Endometrial microvascular endothelial cells (primary cell): ENCODE measurements around the gene NSF. TPM values are rescaled to one million over a fixed set of nuclear protein-coding genes. Genes with fewer than 3 reads are reported as not detected.

Experiments used
- in situ Hi-C: cut with HindIII; loops from 2 replicates; pipeline ENCODE4 v1.10.0; 2017; ENCODE audit warnings: low sequenced_read_pairs, low pct_unique_long_range_greater_than_20kb; ENCODE audit errors: inconsistent ontology term
- total RNA-seq: library from RNA; depleted of rRNA; stranded (reverse); fragments of >200 nt; gene quantifications from one replicate; pipeline ENCODE4 v1.2.3, GENCODE V29; 2015; ENCODE audit errors: inconsistent ontology term

Gene NSF
- total RNA-seq, 1 donor from 2014 or later: 38.0 TPM

GRCh38 chr17:46769531-46770438, 179.3 kb downstream of the NSF start:
- in situ Hi-C loops: no loop called here

GRCh38 chr17:46770439-46770817, 180.0 kb downstream of the NSF start:
- in situ Hi-C loops: no loop called here

DNA sequence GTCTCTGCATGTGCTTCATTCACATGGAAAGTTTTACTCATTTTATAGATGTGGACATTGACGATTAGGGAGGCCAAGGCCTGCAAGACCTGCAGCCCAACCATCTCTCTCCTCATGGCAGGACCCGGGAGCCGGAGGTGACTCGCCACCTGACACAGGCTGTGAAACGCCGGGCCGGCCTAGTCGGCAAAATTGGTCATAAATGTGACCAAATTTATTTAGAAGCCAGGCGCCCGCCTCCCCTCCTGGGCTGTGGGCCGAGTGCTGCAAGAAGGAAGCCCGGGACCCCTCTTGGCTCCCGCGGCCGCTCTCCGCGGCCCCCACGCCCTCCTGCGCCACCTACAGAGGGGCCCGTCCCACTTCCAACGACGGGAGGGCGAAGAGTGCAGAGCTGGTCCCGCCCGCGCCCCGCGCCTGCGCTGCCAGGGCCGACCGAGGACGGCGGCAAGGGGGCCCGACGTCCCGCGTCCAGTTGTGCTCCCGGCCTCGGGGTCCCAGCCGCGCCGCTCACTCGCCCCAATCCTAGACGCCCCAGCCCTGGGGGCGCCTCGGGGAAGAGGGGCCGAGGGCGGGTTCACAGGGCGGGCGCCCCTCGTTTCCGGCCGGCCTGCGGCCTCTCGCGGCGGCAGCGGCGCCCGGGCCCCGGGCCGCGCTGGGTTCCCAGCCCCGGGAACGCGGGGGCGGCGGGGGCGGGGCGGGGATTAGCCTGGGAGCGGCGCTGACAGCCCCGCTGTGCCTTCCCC, 180.5 kb downstream of the NSF start:
- in situ Hi-C loops: no loop called here

DNA sequence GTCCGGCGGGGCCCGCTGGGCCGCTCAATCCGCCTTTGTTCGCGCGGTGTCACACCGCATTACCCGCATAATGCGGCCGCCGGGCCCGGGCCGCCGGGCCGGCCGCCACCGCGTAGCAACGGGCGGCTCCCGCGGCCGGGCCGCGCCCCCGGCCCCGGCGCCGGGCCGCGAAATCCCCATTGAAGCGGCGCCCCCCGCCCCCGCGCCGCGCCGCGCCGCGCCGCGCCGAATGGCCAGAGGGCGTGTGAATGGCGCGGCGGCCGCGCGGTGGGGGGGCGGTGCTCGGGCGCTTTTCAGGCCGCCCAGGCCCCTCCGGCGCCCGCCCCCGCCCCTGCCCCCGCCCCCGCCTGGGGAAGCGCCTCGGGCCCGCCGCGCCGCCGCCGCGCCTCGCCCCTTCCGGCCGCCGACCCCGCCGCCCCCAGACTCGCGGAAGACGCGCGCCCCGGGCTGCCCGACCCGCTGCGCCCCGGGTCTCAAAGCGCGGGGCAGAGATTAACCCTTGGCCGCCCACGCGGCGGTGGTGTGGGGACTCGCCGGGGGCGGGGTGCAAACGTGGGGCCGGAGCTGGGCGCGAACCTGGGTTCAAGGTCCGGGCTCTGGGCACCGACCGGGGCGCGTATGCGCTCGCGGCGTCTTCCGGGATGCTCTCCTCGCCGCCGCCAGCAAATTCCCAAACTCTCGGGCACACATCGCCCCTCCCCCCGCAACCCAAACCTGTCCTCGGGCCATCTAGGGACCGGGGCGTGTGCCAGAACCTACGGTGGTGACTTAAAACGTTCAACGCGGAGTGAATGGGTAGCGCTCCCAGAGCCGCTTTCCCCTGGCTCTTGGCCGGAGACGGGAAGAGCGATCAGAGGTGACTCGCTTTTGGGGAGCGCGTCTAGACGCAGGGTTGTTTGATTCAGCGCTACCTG, 181.3 kb downstream of the NSF start:
- in situ Hi-C loops: no loop called here

DNA sequence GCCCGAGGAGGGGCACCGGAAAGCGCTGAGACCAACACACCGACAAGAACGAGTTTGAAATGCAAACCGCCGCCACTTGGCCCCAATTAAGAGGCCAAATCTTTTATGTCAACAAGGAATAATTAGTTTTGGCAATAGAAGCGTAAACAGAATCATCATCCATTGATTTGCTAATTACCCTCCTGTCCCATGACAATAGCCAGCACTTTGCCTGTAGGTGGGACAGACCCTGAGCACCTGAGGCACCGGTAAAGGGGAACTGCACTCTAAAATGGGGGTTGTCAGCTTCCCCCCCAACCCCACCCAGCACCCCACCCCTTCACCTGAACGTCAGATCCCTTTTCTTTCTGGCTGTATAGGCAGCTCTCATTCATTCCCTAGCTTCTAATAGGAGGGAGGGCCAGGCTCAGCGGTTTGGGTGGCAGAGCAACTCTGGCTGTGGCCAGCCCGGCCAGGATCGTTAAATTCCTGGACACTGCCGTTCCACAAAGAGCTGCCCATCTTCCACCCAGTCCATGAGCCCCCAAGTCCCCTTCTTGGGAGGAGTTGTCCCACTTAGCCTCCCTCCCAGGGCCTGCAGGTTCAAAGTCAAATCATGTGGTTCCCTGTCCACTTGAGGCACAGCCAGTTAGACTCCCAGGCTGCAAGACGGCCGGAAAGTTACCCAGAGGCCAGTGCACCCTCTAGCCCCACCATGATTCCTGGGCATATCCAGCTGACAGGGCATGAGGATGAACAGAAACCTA, 182.2 kb downstream of the NSF start:
- in situ Hi-C loops: no loop called here

DNA sequence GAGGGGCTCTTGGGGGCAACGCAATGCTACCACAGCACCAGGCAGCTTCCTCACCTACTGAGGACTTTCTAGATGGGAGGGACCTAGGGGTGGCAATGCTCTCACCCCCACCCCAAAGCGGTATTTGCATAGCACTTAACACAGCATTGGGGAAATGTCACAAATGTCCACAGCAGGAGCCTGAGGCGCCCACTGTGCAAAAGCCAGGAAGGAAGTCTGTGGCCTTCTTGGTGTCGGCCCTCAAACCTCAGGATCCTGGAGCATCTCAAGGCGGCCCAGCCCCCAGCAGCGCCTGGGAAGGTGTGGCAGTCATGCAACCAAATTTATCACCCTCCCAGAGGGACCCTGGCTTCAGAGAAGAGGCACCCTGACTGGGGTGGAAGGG, 182.7 kb downstream of the NSF start:
- in situ Hi-C loops: no loop called here

GRCh38 chr17:46773676-46774075, 183.2 kb downstream of the NSF start:
- in situ Hi-C loops: no loop called here

DNA sequence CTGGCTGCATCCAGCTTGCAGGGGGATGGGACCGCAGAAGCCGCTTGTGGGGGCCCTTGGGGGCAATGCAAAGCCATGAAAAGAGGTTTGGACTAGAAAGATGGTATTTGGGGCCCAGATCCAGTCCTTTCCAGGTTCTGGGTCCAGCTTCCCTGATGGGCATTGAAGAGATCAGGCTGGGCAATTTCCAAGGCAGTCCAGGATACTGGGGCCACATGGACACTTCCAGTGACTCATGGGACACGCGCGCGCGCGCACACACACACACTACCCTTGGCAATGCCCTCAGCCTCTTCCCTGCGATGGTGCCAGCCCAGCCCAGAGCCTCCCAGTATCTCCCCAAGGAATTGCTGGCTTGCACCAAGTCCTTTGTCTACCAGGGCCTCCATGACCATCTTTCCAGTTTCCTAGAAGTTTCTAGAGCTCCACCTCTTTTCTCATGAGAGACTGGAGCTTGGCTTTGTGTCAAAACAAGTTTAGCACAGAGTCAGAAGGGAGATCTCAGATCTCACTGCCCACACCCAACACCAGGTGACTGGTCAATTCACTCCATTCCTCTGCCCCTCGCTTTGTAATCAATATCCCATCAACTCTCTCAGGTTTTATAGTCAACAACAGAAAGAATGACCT, 183.8 kb downstream of the NSF start:
- in situ Hi-C loops: no loop called here

DNA sequence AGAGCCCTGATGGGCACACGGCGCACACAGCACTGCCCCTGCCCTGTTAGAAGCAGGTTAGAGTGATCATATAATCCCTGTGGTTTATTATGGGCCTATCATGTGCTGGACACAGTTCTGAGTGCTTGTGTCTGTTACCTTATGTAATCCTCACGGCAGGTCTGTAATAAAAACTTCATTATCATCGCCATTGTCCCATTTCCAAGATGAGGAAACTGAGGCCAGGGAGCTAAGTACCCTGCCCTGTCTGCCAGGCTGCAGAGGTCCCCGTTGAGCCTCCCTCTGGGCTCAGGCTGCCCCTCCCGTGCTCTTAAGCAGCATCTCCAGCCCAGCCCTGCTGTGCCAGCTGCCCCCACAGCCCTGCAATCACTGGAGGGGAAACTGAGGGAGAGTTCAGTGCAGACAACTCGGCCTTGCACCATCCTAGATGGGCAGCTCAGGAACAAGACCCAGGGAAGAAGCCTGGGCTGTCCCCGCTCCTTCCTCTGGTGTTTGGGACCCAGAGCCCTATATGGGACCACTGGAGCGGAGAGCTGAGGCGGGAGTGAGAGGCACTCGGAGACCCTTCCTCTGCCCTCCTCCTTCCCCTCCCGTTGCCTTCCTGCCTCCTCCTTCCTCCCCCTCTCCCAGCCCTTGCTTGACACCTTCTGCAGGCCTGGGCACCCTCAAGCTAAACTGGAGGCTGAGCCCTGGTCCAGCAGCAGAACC, 186.0 kb downstream of the NSF start:
- in situ Hi-C loops: no loop called here

GRCh38 chr17:46777943-46778915, 187.8 kb downstream of the NSF start:
- in situ Hi-C loops: no loop called here

DNA sequence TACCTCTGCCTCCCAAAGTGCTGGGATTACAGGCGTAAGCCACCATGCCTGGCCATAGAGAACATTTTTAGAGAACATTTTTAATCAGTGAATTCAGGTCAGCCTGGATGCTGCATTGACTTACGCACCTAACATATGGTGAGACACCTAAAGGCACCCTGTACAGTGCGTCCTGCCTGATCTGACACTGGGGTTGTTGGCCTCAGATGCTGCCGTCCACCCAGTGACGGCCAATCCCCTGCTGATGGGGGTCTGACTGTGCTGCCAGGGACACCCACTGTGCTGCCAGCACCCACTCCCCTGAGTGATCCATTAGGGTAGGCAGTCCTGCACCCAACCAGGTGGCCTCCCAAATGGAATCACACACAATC, 189.5 kb downstream of the NSF start:
- in situ Hi-C loops: no loop called here

GRCh38 chr17:46782250-46782953, 191.9 kb downstream of the NSF start:
- in situ Hi-C loops: no loop called here

- in situ Hi-C loops: no loop called here
Observed at GRCh38 chr17:46783031-46783593, 192.6 kb downstream of the NSF start.

DNA sequence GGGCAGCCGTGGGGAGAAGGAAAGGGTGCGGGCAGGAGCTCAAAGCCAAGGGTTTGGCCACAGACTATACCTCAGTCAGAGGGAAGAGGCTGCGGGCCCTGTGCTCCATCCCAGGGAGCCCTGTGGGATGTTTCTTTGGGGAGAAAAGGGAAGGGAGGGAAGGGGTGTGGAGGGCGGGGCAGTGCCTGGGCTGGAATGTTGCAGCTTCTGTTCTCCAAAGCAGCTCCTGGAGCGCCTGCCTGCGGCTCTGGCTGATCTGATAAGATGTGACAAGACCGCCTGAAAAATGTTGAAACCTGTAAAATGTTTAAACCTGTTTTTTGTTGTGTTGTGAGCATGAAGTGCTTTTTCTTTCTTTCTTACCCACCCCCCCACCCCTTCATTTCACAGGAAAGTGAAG, 195.2 kb downstream of the NSF start:
- in situ Hi-C loops: no loop called here

GRCh38 chr17:46787478-46787877, 197.0 kb downstream of the NSF start:
- in situ Hi-C loops: no loop called here

DNA sequence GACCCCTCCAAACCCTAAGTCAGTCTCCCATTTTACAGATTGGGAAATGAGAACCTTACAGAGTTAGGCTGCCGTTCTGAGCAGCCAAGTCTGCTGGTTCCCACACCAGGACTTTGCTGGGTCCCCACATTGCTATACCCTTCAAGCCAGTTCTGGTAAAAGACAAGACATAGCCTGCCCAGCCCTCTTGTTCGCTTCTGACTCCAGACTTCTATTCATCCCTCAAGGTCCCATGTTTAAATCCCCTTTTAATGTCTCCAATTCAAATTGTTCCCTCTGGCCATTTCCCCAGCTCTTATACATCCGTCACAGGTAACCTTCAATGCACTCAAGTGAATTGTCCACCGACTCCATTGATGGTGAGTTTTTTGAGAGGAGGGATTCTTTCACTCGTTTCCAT, 197.8 kb downstream of the NSF start:
- in situ Hi-C loops: no loop called here
